GM19455 (cell line): ENCODE measurements around the gene WDR59.
A peak's percentile ranks its signal among the peaks of the same experiment; 100 is the strongest.

ENCODE experiments used
- ATAC-seq: cut with Tn5 transposase; IDR thresholded peaks from one replicate; pipeline ENCODE4 v1.9.1; 2021; ENCODE audit not compliant: unreplicated experiment

The WDR59 gene

GRCh38 chr16:74987027-74987681 lies 2.2 kb upstream of the WDR59 start:
- no peak for ATAC-seq

DNA sequence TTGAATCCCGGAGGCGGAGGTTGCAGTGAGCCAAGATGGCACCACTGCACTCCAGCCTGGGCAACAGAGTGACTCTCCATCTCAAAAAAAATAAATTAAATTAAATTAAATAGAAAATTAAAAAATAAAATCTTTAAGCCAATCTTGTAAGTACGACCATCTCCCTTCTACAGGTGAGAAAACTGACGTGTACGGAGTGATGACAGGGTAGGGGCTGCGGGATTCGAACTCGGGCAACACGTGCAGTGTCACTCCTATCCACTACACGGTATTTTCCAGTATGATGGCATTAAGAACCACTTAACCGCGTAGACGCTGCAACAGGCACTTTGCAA lies 762 bp downstream of the WDR59 start:
- ATAC-seq: no peak

DNA sequence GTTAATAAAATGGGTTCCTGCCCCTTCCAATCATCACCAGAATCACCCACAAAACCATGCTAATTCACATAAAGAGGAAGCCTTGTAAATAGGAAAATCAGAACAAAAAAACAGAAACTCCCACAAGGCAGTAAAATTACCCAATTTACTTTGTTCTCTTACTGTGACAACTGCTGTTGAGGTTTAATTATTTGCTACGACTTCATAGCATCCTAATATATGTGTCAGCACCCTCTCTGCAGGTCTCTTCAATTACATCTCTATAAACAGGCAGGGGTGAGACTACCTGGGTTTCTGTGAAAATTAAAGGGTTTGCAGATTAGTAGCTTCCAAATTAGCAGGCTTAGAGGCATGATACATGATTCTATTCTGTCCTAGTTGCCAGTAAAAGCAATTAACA lies 2.7 kb downstream of the WDR59 start:
- no peak for ATAC-seq

DNA sequence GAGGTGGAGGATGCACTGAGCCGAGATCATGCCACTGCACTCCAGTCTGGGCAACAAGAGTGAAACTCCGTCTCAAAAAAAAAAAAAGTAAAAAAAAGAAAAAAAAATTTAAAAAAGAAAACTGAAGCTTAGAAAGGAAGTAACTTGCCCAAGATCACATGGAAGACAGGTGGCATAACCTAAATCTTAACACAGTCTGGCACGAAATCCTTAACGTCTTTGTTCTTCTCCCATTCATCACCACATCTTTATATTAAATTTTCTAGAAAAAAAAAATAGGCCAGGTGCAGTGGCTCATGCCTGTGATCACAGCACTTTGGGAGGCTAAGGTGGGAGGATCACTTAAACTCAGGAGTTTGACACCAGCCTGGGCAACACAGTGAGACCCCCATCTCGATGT lies 9.3 kb downstream of the WDR59 start:
- ATAC-seq: no peak

DNA sequence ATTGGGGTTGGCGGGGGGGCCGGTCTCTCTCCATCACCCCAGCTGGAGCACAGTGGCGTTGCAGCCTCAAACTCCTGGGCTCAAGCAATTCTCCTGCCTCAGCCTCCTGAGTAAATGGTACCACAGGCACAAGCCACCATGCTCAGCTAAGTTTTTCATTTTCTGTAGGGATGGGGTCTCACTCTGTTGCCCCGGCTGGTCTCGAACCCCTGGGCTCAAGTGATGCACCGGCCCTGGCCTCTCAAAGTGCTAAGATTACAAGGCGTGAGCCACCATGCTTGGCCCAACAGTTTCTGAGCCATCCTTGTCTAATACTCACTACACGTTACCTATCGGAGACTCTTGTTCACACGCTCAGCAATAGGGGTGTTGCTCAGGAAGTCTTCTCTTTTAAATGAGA lies 11.6 kb downstream of the WDR59 start:
- no peak for ATAC-seq

GRCh38 chr16:74954763-74955162 lies 30.2 kb downstream of the WDR59 start:
- ATAC-seq: no peak

DNA sequence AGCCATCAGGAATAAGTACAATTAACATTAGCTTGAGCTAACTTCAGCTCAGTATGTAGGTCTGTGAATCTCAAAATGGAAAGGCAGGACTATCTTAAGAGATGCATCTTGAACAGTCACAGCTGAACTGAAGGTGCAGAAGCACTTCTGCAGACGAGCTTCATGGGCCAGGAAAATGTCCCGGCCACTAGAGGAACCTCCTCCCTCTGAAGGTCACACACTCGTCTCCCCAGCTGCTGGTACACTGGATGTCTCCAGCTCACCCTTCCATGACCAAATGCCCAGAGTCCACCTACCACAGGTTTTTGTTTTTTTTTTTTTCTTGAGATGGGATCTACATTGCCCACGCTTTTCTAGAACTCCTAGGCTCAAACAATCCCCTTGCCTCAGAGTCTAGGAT lies 33.2 kb downstream of the WDR59 start:
- no peak for ATAC-seq

DNA sequence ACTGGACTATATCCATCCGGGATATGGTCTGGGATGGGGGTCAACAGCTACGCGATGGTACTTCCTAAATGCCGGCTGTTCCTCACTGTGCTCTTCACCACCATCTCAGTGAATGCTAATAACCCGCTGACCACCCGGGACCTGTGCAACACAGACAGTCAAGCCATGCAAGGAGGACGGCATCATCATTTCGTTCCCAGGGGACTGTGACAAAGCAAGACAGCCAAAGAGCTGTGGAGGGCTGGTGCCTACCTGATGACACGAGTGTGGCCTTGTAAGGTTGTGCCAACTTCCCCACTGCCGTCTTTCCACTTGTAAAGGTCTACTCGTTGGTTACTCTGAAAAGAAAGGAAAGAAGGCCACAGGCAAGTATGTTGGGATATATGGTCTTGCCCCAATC lies 33.7 kb downstream of the WDR59 start:
- ATAC-seq: no peak

DNA sequence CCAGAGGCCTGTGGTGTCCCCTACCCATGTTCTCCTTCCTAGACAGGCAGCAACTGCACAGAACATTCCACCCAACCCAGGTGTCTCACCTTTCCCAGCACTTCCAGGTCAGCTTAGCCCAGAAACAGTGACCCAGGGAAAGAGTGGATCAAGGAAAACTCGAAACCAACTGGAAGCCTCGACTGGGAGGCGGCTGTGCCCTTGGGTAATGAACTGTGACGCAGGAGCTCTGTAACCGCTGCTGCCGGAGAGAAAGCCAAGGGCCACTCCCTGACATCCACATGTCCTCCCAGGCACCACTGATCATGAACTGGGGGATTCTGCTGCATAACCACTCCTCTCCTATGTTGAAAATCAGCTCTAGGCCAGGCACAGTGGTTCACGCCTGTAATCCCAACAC lies 34.4 kb downstream of the WDR59 start:
- no peak for ATAC-seq

- no peak for ATAC-seq
These were observed 35.6 kb downstream of the WDR59 start for GRCh38 chr16:74949309-74949708.

- no peak for ATAC-seq
These were observed 40.5 kb downstream of the WDR59 start for GRCh38 chr16:74944466-74944865.

DNA sequence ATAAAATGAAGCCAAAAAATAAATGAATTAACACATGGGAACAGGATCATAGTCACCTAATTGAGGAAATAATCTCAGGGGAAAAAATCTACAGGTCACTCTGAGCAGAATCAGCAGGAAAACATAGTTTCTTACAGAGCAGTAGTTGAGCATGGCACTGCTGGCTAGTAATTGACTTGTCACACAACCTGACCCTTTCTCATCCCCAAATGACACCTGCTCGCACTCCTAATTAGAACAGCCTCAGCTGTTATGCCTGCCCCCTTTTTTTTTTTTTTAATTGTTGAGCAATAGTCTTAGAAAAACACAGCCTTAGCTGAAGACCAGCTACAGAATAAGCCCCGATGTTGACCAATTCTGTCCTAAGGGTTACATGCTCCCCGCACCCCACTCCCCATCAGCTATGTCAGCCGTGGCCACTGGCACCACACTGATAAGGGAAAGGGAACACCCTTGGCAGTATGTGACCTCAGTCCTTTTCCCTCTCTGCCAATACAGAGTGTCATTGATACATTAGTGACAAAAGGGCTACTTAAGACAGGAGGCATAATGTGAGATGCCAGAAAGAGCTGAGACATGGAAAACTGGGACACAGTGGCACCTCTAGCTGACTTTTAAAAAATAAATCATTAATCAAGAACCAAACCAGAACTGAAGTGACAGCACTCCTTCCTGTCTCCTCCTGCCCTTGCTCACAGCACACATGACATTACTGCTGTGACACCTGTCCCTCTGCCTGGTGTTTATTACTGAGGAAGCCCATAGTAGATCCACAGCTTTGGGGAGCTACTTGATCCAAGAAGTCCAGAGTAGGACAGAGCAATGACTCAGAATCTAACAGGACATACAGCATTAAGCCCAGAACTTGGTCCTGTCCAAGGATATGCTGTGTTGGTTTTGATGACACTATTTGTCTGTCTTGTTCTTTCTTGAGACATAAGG lies 41.7 kb downstream of the WDR59 start:
- ATAC-seq: no peak

GRCh38 chr16:74942566-74942965 lies 42.4 kb downstream of the WDR59 start:
- no peak for ATAC-seq

GRCh38 chr16:74939688-74940087 lies 45.2 kb downstream of the WDR59 start:
- ATAC-seq: no peak

GRCh38 chr16:74936902-74937560 lies 47.9 kb downstream of the WDR59 start:
- peak; percentile 67 for ATAC-seq

DNA sequence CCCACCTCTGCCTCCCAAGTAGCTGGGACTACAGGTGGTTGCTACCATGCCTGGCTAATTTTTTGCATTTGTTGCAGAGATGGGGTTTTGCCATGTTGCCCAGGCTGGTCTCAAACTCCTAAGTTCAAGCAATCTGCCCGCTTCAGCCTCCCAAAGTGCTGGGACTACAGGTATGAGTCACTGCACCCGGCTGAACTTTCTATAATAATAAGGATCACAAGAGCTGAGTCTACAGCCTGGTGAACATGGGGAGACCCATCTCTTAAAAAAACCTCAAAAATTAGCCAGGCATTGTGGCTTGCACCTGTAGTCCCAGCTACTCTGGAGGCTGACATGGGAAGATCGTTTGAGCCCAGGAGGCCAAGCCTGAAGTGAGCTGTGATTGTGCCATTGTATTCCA lies 53.5 kb downstream of the WDR59 start:
- ATAC-seq: no peak

- no peak for ATAC-seq
These were observed 55.3 kb downstream of the WDR59 start for GRCh38 chr16:74929636-74930035.

DNA sequence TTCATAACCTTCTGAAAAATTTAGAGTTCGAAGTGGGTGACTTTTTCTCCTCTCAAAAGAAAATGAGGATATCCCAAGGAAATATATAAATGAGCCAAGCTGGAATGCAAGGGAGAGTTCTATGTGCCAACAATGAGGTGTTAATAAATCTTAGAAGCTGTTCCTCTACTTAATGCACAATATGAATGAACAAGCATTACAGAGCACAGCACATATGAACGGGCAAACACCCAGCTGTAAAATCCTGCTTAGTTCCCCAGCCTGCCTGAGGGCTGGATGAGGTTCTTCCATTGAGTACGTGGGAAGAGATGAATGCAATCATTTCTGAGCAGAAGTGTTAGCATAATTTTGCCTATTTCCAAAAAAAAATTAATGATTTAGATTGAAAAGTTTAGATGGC lies 58.1 kb downstream of the WDR59 start:
- no peak for ATAC-seq

- no peak for ATAC-seq
These were observed 61.0 kb downstream of the WDR59 start for GRCh38 chr16:74923766-74924460.

DNA sequence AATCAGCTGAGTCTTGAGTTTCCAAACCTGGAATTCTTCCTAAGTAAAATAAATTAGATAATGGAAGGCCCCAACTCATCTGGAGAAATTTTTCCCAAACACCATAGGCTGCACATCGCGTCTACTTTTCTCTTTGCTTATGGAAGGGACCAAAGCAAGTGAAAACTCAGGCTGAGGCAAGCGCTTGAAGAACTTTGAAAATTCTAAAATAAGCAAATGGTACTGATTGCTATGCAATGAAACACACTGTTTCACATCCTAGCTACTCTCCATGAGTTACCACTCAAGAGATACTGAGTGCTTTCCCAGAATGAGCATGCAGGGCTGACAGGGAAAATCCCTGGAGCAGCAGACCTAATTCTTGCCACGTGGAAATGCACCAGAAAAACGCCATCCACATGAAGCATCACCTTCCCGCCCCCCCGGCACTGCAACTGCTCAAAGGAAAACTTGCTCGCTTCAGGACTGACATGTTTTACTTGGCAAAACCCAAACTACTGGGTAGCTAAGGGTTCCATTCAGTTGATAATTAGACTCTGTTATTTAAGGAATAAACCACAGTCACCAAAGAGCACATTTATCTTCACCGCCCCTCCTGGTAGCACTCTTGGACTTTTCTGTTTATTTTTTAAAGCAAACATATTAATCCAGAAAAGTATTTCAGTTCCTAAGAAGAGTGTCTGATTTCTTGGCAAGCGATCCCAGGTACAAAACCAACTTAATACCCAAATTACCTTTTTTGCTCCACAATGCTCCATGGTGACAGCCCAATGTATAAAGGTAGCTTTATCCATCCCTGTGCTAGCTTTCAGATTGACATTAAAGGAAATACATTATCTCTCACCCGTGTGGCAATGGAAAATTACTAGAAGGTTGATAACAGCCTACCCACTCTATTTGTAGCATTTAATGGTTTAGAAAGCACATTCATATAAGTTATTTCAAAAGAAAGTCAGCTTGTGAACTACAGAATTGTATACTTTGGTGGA lies 62.5 kb downstream of the WDR59 start:
- ATAC-seq: no peak
